Keratinocyte (primary cell): Measurements from ENCODE around the gene LRBA.

Source experiments
- EZH2 ChIP-seq: IDR thresholded peaks from one replicate; pipeline ENCODE4 v1.6.1; 2012; ENCODE audit warnings: inconsistent platforms, mild to moderate bottlenecking, low read length, moderate library complexity
- TF ChIP-seq, protein P1 (sequence below), 3 experiments: IDR thresholded peaks in 1 of 3; conservative IDR thresholded peaks in 1 of 3; optimal IDR thresholded peaks in 1 of 3; 2 replicates in 2 of 3; 3 replicates in 1 of 3; pipeline versions ENCODE3 to v1.5.1; 2011; ENCODE audit warnings: low read length in 3 of 3, mild to moderate bottlenecking in 3 of 3, moderate library complexity in 2 of 3, control low read depth in 1 of 3, inconsistent platforms in 1 of 3; ENCODE audit not compliant: insufficient read depth in 2 of 3; ENCODE audit errors: extremely low read depth in 1 of 3

DNA sequence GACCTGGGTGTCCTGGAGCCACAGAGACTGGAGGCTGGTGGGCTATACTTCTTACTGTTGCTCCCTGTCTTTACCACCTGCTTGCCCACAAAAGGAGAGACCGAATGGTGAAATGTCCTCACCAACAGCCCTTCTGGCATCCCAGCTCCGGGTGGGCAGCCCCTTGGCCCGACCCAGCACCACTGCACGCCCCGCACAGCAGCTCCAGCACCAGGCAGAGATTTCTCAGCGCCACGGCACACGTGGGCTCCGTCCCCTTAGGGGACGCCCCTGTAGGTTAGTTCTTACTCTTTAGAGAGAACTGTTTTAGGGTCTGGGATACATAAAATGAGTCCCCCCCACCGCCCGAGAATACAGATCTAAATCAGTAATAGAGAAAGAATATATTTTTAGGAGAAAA is 591.6 kb downstream of the LRBA start:
- TF ChIP-seq, protein P1, sequence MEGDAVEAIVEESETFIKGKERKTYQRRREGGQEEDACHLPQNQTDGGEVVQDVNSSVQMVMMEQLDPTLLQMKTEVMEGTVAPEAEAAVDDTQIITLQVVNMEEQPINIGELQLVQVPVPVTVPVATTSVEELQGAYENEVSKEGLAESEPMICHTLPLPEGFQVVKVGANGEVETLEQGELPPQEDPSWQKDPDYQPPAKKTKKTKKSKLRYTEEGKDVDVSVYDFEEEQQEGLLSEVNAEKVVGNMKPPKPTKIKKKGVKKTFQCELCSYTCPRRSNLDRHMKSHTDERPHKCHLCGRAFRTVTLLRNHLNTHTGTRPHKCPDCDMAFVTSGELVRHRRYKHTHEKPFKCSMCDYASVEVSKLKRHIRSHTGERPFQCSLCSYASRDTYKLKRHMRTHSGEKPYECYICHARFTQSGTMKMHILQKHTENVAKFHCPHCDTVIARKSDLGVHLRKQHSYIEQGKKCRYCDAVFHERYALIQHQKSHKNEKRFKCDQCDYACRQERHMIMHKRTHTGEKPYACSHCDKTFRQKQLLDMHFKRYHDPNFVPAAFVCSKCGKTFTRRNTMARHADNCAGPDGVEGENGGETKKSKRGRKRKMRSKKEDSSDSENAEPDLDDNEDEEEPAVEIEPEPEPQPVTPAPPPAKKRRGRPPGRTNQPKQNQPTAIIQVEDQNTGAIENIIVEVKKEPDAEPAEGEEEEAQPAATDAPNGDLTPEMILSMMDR (optimal IDR thresholded peaks at IDR 0.05 in 1 of 3, IDR thresholded peaks at IDR 0.05 in 1 of 3, conservative IDR thresholded peaks at IDR 0.05 in 1 of 3; ENCODE audit: extremely low read depth in 1 of 3, insufficient read depth in 2 of 3, low read length in 3 of 3), result no peak
- no peak for TF ChIP-seq EZH2
